HG03175 (cell line): Measurements from ENCODE around the gene TOMM6.
"Not testable (repeated sequence)": the region's sequence is repeated elsewhere in the genome, so short reads cannot be mapped to it uniquely, and the experiment has no call there.

Source experiments
- ATAC-seq: cut with Tn5 transposase; IDR thresholded peaks from one replicate; pipeline ENCODE4 v1.9.1; 2021; ENCODE audit warnings: mild to moderate bottlenecking, moderate library complexity; ENCODE audit not compliant: unreplicated experiment

TOMM6 gene

DNA sequence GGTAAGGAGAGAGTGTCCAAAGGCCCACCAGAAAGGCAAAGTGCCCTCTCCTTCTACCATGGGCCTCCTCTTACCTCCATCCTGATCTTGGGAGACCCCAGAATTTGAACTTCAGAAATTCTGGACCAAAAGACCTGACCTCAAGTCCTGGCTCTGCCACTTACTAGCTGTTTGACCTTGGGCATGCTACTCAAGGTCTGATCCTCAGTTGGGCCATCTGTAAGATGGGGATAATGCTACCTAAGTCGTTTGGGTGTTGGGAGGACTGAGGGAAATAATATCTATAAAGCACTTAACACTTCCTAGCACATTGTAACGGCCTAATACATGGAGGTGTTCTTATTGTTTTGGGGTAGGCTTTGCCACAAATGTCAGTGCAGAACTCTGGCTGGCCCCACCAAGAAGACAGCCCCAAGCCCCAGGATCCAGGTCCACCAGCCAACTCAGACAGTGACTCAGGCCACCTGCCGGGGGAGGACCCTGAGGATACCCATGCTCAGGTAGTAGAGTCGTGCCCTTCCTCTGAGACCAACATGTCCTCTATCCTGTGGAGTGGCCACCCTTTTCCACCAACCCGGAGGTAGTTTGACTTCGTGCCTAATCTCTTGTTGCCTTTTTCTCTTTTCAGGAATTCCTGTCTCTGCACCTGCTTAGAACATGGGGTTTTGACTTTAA is 4.3 kb upstream of the TOMM6 start:
- ATAC-seq = no peak

DNA sequence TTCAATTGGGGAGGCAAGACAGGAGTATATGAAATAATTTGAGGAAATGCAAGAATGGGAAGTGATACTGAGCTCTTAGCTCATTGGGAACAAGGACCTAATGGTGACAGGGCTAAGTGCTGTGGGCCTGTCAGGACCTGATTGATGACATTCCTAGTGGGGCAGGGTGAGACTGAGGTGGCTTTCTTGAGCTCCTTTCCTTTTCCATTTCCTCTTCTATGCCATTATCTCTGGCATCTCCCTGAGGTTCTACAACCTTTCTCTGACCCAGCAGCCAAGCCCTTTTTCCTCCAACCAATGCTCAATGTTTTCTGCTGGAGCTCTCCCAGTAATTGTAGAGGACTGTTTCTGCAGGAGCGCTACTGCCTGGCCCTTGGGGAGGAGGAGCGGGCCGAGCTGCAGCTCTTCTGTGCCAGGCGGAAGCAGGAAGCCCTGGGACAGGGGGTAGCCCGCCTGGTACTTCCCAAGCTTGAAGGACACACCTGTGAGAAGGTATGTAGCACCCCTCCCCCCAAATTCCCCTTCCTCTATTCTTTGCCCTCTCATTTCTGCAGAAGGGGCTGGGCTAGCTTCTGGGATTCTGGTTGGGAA is 2.8 kb upstream of the TOMM6 start:
- ATAC-seq = no peak

DNA sequence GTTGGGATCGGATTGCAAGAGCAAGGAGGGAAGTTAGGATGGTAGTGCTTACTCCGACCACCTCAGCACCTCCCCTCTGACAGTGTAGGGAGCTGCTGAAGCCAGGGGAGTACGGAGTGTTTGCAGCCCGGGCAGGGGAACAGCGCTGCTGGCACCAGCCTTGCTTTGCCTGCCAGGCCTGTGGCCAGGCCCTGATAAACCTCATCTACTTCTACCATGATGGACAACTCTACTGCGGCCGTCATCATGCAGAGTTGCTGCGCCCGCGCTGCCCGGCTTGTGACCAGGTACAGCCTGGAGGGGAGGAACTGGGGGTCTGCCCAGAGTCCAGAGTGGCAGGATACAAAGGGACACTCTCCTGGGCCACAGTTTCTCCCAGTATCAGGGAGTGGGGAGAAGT is 2.2 kb upstream of the TOMM6 start:
- no peak for ATAC-seq

DNA sequence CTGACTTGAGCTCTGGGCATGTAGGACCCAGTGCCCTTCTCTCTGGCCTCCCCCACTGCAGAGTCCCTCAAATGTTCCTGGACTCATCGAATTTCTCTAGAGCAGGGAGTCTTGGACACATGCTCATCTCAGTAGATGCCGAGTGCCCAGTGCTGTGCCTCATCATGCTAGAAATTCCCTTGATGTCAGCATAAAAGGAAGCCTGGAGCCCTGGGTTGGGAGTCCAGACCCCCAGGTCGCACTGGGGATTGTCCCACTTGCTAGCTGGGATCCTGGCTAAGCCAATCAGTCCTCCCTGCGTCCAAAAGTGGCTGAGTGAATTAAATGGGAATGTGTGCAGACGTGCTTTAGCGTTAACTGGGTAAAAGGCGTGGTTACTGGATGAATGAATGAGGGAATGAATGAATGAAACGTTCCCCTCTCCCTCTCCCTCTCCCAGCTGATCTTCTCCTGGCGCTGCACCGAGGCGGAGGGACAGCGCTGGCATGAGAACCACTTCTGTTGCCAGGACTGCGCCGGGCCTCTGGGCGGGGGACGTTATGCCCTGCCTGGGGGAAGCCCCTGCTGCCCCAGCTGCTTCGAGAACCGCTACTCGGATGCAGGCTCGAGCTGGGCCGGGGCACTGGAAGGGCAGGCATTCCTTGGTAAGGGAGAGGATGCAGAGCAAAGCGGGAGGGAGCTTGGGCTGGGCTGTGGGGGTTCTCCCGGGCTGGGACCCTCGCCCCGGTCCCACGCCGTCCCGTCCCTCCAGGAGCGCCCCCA is 1.6 kb upstream of the TOMM6 start:
- ATAC-seq = no peak

DNA sequence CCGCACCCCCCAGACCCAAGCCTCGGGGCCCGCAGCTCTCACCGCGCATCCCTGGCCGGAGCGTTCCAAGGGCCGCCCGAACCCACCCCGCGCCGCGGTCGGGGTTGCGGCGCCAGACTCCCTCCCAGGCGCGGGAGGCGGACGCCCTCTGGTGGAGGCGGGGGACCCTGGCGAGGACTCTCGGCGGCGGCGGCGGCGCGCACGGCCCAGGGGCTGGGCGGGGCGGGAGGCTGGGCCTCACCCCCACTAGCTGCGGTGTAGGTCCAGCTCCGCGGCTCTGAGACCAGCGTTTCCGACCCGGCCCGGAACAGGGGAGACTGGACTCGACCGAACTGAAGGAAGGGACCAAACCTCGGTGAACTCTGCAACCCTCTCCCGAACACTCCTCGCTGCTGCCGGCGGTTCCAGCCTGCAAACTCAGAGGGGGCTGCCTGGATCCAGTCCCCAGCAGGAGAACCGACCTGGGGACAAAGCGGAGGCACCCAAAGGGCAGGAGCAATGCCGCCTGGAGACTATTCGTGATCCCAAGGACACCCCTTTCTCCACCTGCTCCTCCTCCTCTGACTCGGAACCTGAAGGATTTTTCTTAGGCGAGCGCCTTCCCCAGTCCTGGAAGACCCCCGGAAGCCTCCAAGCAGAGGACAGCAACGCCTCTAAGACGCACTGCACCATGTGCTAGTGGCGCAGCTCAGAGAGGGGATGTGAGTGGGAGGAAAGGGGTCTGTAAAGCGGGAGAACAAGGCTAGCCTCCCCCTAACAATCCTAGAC is 859 bp upstream of the TOMM6 start:
- ATAC-seq = peak; percentile 64

DNA sequence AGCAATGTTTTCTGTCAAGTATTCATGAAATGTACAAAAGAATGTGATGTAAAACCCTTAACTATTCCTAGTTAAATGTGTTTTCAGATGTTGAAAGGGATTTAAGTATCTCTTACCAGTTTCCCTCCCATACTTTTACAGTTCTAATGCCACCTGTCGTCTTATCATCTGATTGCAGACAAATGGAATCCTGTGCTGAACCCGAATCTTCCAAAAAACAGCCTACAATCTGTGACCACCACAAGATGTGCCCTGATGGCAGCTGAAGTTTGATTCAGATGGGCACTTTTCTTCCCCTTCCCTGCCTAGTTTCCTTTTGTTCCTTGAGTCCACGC is 1.9 kb downstream of the TOMM6 start:
- no peak for ATAC-seq

DNA sequence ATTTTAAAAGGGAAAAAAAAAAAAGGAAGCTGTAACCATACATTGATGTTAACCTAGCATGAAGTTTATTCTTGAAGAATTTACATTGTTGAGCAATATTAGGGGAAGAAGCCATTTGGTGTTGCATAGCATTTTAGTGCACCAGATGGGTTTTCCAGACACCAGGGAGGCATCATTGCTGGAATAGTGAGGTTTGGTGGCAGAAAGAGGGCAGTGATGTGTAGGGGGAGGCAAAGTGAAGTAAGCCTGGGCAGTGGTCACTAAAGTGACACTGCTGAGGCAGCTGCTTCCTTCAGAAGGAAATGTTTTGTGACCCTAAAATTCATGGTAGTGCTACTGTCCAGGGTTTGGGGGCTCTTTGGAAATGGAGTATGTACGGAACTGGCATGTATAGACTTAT is 2.6 kb downstream of the TOMM6 start:
- ATAC-seq = no peak

DNA sequence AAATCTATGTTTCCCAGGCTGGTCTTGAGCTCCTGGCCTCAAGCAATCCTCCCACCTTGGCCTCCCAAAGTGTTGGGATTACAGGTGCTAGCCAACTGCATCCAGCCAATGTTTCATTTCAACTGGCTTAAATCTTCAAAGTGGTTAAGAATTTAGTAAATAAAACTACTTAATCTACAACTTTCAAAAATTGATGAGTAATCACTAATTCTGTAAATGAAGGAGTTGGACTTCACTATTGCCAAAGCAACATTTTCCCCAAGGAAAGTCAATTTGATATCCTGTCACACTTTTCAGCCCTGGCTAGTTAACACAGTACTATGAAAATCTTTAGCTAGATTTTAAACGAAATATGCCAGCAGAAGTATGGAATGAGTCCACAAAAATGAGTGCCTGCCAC is 3.8 kb downstream of the TOMM6 start:
- ATAC-seq = no peak

DNA sequence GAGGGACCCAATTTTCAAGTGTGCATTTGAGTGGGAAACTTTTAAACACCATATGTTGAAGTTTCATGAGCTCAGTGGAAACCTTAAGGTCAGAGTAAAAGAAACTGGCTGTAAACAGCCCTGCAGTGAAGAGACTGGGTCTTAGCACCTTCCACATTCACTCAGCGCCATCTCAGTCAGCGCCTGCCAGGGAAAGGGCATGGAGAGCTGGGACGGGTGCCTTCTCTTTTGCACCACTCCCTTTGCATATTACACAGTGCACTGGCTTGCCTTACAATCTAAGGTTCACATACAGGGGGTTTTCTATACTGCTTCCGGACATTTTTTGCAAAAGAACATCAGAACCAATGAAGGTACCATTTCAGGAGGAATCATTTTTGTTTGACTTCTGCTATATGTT is 4.5 kb downstream of the TOMM6 start:
- ATAC-seq = no peak

DNA sequence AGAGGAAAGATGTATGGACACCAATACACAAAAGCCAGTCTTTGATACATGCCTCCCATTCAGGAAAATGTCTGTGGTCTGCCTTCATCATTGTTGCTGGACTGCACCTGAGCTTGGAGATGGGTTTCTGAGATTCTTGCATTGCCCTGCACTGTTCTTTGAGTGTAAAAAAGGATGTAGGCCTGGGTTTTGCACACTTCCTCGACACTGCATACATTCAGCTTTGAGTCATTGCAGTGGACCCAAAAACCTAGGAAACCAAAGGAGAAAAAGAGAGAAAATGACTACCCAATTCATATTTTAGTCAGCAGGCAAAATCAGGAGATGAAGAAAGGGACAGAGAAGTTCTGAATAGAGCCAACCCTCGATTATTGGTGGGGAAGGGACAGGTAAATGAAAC is 9.0 kb downstream of the TOMM6 start:
- no peak for ATAC-seq

DNA sequence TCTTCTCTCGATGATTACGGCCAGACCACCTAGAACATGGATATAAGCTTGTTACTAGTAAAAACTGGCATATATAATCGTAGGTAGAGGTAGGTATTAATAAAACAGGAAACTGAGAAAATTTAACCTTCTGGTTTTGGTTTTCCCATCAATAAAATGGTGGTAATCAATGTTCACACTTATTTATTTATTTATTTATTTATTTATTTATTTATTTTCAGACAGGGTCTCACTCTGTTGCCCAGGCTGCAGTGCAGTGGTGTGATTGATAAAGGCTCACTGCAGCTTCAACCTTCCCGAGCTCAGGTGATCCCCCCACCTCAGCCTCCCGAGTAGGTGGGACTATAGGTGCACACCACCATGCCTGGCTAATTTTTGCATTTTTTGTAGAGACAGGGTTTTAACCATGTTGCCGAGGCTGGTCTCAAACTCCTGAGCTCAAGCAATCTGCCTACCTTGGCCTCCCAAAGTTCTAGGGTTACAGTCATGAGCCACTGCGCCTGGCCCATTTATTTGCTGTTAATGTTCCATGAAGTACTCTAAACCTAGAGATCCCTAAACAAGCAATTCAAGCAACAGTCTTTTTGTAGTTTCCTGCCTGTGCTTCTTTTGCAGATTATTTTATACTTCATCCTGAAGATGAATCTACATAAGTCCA is 11.5 kb downstream of the TOMM6 start:
- ATAC-seq = no peak

DNA sequence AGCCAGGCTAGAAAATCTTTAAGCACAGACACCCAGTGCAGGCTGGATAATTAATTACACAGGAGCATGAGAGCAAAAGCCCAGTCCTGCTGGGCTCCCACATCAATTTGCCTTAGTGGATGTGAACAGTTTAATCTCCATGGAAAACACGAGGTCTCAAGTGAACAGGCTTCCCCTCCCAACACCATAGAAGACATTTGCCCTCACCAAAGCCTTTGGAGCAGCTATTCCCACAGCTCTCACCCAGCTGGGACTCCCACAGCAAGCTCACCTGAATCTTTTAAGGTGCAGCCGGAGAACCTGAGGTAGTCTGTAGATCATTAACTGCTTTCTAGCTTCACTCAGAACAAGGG is 12.0 kb downstream of the TOMM6 start:
- ATAC-seq = no peak

DNA sequence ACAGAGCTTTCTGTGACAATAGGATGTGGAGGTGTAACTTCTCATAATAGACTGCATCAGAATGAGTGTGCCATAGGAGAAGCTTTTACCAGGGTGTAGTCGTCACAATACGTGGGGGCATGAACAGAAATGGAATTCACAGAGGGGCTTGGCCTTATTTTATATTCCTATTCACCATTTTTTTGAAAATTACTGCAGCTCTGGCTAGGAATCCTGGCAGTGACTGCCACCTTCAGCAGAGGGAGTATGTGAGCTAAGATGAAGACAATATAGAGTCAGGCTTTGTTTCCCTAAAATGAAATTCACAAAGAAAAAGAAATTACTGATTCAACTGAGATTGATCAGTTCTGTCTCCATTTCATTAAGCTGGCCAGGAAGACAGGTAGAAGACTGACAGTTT is 13.9 kb downstream of the TOMM6 start:
- ATAC-seq = no peak

DNA sequence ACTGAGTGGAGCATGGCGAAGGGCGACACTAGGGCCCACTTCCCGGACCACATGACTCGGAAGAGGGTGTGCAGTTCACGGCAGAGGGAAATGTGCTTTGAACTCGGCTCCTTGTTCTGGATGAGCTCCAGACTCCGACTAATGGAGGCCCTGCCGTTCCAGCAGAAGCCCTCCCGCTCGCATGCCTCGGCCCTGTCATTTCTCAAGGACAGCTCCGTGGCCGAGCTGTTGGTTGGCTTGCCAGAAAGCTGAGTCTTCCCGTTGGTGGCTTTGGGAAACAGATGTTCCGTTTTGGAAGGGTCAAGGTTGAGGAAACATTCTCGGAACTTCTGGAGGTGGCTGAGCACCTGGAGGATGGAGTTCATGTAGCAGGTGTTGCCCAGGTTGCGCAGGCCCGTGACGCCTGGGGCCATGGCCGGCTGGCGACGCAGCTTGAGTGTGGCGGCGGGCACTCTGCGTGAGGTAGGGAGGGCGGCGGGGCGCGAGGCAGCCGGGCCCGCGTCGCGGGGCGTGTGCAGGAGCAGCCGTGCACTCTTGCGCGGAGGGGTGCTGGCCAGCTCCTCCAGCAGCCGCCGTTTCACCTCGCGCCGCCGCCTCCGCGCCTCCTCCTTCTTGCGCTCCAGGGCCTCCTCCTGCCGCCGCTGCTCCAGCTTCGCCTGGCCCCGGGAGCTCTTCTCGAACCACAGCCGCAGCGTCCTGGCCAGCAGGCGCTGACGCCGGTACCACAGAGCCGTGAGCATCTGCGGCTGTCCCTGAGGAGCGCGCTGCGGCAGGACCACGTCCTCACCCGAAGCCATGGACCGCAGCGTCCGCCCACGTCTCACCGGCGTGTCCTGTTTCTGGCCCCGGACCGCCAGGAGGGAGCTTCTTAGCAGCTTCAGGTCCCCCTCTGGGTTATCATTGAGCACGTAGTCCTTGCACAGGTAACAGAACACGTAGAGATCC is 18.6 kb downstream of the TOMM6 start:
- ATAC-seq = no peak

DNA sequence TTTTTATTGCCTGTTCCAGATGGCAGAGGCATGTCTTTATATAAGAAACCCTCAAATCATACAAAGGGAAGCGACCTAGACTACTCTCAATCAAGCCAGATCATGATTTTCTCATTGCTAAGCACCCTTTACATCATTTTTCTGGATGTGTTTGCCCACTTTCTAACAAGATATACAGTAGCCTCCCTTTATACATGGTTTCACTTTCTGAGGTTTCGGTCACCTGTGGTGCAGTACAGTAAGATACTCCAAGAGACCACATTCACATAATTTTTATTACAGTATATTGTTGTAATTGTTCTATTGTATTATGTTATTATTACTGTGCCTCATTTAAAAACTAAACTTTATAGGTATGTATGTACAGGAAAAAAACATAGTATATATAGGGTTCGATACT is 23.6 kb downstream of the TOMM6 start:
- ATAC-seq = no peak

DNA sequence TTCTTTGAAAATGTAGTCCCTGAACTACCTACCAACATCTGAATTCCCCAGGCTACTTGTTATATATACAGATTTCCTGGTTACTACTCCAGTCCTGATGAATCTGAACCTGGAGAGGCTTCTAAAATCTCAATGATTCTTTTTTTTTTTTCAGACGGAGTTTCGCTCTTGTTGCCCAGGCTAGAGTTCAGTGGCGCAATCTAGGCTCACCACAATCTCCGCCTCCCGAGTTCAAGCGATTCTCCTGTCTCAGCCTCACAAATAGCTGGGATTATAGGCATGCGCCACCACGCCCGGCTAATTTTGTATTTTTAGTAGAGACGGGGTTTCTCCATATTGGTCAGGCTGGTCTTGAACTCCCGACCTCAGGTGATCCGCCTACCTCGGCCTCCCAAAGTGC is 24.5 kb downstream of the TOMM6 start:
- ATAC-seq = not testable (repeated sequence)

DNA sequence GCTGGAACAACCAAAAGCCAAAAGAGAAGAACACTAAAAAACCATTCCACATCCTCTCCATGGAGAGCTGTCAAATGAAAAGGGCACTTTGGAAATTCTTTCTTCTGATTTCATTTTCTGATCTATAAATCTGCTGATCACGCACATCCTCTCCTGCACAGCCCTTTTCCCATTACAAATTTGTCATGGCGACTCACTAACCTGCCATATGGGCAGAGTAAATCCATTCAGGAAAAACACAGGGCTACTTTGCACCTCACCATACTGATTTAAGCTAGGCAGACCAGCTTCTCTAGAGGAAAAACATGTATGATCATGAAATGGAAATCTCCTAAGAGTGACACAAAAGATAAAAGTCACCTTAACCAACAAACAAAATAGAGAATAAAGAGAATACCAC is 26.0 kb downstream of the TOMM6 start:
- ATAC-seq = no peak

DNA sequence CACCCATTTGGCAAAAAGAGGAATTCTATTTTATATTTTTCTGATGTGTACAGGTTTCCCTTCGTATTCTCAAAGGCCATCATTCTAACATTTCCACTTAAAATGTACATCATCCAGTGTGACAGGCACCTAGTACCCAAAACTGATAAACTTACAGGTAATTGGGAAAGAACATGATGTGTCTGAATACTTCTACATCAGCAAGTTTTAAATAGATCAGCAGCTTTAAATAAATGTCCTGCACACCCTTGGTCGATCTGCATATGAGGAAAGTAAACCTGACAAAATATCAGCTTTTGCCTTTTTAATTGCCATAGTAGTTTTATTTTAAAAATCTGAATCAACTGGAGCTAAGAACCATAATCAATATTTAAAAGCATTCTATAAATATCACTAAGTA is 26.5 kb downstream of the TOMM6 start:
- no peak for ATAC-seq

DNA sequence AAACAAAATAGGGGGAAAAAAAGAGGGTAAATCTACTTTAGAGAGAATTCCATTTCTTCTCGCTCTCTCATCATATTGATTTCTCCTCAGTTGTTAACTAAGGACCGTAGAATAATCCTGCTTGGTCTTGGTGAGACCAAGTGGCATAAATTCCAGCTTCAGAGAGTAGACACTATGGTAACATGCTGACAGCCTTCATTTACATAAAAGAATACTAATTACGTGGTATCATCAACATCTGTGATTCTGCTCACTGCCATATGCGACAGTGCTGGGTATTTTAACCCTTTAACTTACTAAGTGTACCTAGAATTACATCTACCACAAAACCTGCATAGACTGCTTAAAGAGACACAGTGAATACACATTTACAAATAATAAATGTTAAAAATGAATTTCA is 27.1 kb downstream of the TOMM6 start:
- ATAC-seq = no peak

DNA sequence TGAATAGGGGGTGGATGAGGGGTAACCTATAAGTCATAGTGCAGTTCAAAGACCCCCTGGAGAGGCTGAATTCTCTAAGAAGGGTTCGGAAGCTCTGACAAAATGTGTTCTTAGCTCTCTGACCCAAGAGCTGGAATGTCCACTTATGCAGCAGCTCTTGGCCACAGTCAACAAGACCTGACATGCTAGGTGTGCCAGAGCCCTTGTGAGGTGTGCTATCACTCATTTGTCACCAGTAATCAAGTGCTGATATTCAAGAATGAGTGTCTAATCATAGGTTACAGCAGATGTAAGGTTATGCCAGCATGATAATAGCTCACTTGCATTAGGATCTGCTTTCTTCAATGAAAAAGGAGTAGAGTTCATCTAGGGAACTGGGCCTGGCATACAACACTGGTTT is 28.1 kb downstream of the TOMM6 start:
- no peak for ATAC-seq
